ENCODE results near the gene PCGF2.

PCGF2 gene

GRCh38 chr17:38730526-38731379, 17.4 kb downstream of the PCGF2 start:
- peak overlapping the region; percentile 85 for H3K4me2 ChIP-seq (ENCODE audit: low read length)
- TF ChIP-seq EZH2 (IDR thresholded peaks at IDR 0.05; ENCODE audit: borderline replicate concordance, low read length) (no peak), CTCF (IDR thresholded peaks at IDR 0.05; ENCODE audit: low read length) (no peak)
- H4K20me1 ChIP-seq (ENCODE audit: insufficient read depth, low read length): no peaks in the 10 kb centered on the region
- H3K9ac ChIP-seq (ENCODE audit: low read length): peak overlapping the region; percentile 89
- peaks cover 47% of the 10 kb centered on the region for H3K4me1 ChIP-seq (ENCODE audit: insufficient read depth, low read length, severe bottlenecking)
- H3K79me2 ChIP-seq (ENCODE audit: insufficient read depth, low read length): no peaks in the 10 kb centered on the region
- no peak overlapping the region for H2AFZ ChIP-seq (ENCODE audit: low read length)
- H3K27ac ChIP-seq (ENCODE audit: low read depth, low read length, poor library complexity, severe bottlenecking): peak overlapping the region; percentile 42
- H3K9me2 ChIP-seq (ENCODE audit: low read depth, low read length): no peaks in the 10 kb centered on the region
- no peaks in the 10 kb centered on the region for H3K36me3 ChIP-seq (ENCODE audit: insufficient read depth, low read length)
- H3F3A ChIP-seq (ENCODE audit: insufficient read depth, low read length): peaks cover 9% of the 10 kb centered on the region; the same call in 1 of the 2 replicates
- no peaks in the 10 kb centered on the region for H3K9me3 ChIP-seq (ENCODE audit: low read length)
- H3K27me3 ChIP-seq (ENCODE audit: insufficient read depth, low read length): 0 out of 2 replicates have a peak, but pooled peaks cover 1% of the 10 kb centered on the region
- H3K4me3 ChIP-seq (ENCODE audit: low read depth, low read length, poor library complexity, severe bottlenecking): peak overlapping the region; percentile 75

- H3K27ac ChIP-seq (ENCODE audit: low read depth, low read length, poor library complexity, severe bottlenecking): peak within 1 kb of the TSS; percentile 42
- no peak within 1 kb of the TSS for H2AFZ ChIP-seq (ENCODE audit: low read length)
- H3F3A ChIP-seq (ENCODE audit: insufficient read depth, low read length): peaks cover 9% of the 10 kb centered on the region; the same call in 1 of the 2 replicates
- no peaks in the 10 kb centered on the region for H4K20me1 ChIP-seq (ENCODE audit: insufficient read depth, low read length)
- H3K4me1 ChIP-seq (ENCODE audit: insufficient read depth, low read length, severe bottlenecking): peaks cover 47% of the 10 kb centered on the region
- peak within 1 kb of the TSS; percentile 93 for H3K4me2 ChIP-seq (ENCODE audit: low read length)
- no peaks in the 10 kb centered on the region for H3K9me3 ChIP-seq (ENCODE audit: low read length)
- no peaks in the 10 kb centered on the region for H3K79me2 ChIP-seq (ENCODE audit: insufficient read depth, low read length)
- H3K36me3 ChIP-seq (ENCODE audit: insufficient read depth, low read length): peaks cover 3% of the 10 kb centered on the region; the same call in 1 of the 2 replicates
- peak within 1 kb of the TSS; percentile 75 for H3K4me3 ChIP-seq (ENCODE audit: low read depth, low read length, poor library complexity, severe bottlenecking)
- TF ChIP-seq EZH2 (IDR thresholded peaks at IDR 0.05; ENCODE audit: borderline replicate concordance, low read length) (no peak), CTCF (IDR thresholded peaks at IDR 0.05; ENCODE audit: low read length) (peak; percentile 50)
- H3K27me3 ChIP-seq (ENCODE audit: insufficient read depth, low read length): no peaks in the 10 kb centered on the region
- no peaks in the 10 kb centered on the region for H3K9me2 ChIP-seq (ENCODE audit: low read depth, low read length)
- peak within 1 kb of the TSS; percentile 89 for H3K9ac ChIP-seq (ENCODE audit: low read length)
Measured at GRCh38 chr17:38729886-38730525, 18.1 kb downstream of the PCGF2 start, which contains the start of gene CISD3. CISD3 (plus strand) TSS chr17:38730341; CDS start chr17:38730359, 18 bp downstream.

- H3K4me3 ChIP-seq (ENCODE audit: low read depth, low read length, poor library complexity, severe bottlenecking): peak overlapping the region; percentile 67
- TF ChIP-seq EZH2 (IDR thresholded peaks at IDR 0.05; ENCODE audit: borderline replicate concordance, low read length): no peak
- no peak for TF ChIP-seq CTCF (IDR thresholded peaks at IDR 0.05; ENCODE audit: low read length)
- no peak overlapping the region for H2AFZ ChIP-seq (ENCODE audit: low read length)
- peak overlapping the region; percentile 22 for H3K27ac ChIP-seq (ENCODE audit: low read depth, low read length, poor library complexity, severe bottlenecking)
- H3K27me3 ChIP-seq (ENCODE audit: insufficient read depth, low read length): no peaks in the 10 kb centered on the region
- H3K9ac ChIP-seq (ENCODE audit: low read length): peak overlapping the region; percentile 78
- H3F3A ChIP-seq (ENCODE audit: insufficient read depth, low read length): peaks cover 5% of the 10 kb centered on the region; the same call in 1 of the 2 replicates
- no peaks in the 10 kb centered on the region for H4K20me1 ChIP-seq (ENCODE audit: insufficient read depth, low read length)
- no peaks in the 10 kb centered on the region for H3K79me2 ChIP-seq (ENCODE audit: insufficient read depth, low read length)
- H3K9me3 ChIP-seq (ENCODE audit: low read length): no peaks in the 10 kb centered on the region
- peak overlapping the region; percentile 93 for H3K4me2 ChIP-seq (ENCODE audit: low read length)
- H3K9me2 ChIP-seq (ENCODE audit: low read depth, low read length): no peaks in the 10 kb centered on the region
- H3K4me1 ChIP-seq (ENCODE audit: insufficient read depth, low read length, severe bottlenecking): peaks cover 43% of the 10 kb centered on the region
- peaks cover 8% of the 10 kb centered on the region; the same call in 1 of the 2 replicates for H3K36me3 ChIP-seq (ENCODE audit: insufficient read depth, low read length)
Measured at GRCh38 chr17:38729368-38729885, 18.7 kb downstream of the PCGF2 start.

Data from OCI-LY1 (cell line).